ENCODE results near the gene PMS1.

GRCh38 chr2:189854940-189855339 is 70.7 kb downstream of the PMS1 start:
- TF ChIP-seq CTCF (IDR thresholded peaks at IDR 0.05), result no peak
- TF ChIP-seq POLR2AphosphoS5 (IDR thresholded peaks at IDR 0.05), result no peak
- TF ChIP-seq POLR2A (IDR thresholded peaks at IDR 0.05), result no peak

Measured in gastroesophageal sphincter (tissue), 3 donors.